Measurements from ENCODE around the gene RAB25. TPM values are rescaled to one million over a fixed set of nuclear protein-coding genes. Genes with fewer than 3 reads are reported as not detected.

The RAB25 gene
- total RNA-seq, 1 donor from 2014 or later = 3.1 TPM

GRCh38 chr1:156096640-156097391 lies 35.9 kb downstream of the RAB25 start:
- H3K9me3 ChIP-seq (ENCODE audit: insufficient read depth, low read depth, low read length) = no peaks in the 10 kb centered on the region
- no peaks in the 10 kb centered on the region for H3K27me3 ChIP-seq (ENCODE audit: insufficient read depth, low read length)
- no peak overlapping the region for H3K4me3 Mint-ChIP-seq (ENCODE audit: unreplicated experiment)
- no peaks in the 10 kb centered on the region for H3K27me3 Mint-ChIP-seq (ENCODE audit: low read depth, unreplicated experiment)
- H2AFZ ChIP-seq (ENCODE audit: low read depth, low read length) = no peak overlapping the region
- H3K4me1 ChIP-seq (ENCODE audit: insufficient read depth, low read length) = peaks cover 23% of the 10 kb centered on the region
- H3K4me1 Mint-ChIP-seq (ENCODE audit: low read depth, unreplicated experiment) = peaks cover 30% of the 10 kb centered on the region
- peaks cover 32% of the 10 kb centered on the region for H3K36me3 Mint-ChIP-seq (ENCODE audit: low read depth, unreplicated experiment)
- H3K4me2 ChIP-seq (ENCODE audit: low read length) = peak overlapping the region; percentile 62
- DNase-seq (ENCODE audit: low read depth) (peak; percentile 55), FAIRE-seq (no peak)
- H3K79me2 ChIP-seq (ENCODE audit: insufficient read depth, low read length) = peaks cover 16% of the 10 kb centered on the region
- H3K27ac ChIP-seq (ENCODE audit: low read depth, low read length) = peak overlapping the region; percentile 91
- no peak overlapping the region for H3K4me3 ChIP-seq (ENCODE audit: insufficient read depth, low read depth, low read length)
- H4K20me1 ChIP-seq (ENCODE audit: insufficient read depth, low read length) = peaks cover 5% of the 10 kb centered on the region
- TF ChIP-seq, protein P1, sequence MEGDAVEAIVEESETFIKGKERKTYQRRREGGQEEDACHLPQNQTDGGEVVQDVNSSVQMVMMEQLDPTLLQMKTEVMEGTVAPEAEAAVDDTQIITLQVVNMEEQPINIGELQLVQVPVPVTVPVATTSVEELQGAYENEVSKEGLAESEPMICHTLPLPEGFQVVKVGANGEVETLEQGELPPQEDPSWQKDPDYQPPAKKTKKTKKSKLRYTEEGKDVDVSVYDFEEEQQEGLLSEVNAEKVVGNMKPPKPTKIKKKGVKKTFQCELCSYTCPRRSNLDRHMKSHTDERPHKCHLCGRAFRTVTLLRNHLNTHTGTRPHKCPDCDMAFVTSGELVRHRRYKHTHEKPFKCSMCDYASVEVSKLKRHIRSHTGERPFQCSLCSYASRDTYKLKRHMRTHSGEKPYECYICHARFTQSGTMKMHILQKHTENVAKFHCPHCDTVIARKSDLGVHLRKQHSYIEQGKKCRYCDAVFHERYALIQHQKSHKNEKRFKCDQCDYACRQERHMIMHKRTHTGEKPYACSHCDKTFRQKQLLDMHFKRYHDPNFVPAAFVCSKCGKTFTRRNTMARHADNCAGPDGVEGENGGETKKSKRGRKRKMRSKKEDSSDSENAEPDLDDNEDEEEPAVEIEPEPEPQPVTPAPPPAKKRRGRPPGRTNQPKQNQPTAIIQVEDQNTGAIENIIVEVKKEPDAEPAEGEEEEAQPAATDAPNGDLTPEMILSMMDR (IDR thresholded peaks at IDR 0.05; ENCODE audit: insufficient read depth, low read depth, low read length) = peak; percentile 90
- TF ChIP-seq EZH2 (IDR thresholded peaks at IDR 0.05; ENCODE audit: insufficient read depth, low read length) = no peak
- H3K27ac Mint-ChIP-seq (ENCODE audit: unreplicated experiment) = peak overlapping the region; percentile 91
- H3K9ac ChIP-seq (ENCODE audit: low read length) = peak overlapping the region; percentile 80
- H3K9me3 Mint-ChIP-seq (ENCODE audit: unreplicated experiment) = no peaks in the 10 kb centered on the region
- H3K36me3 ChIP-seq (ENCODE audit: insufficient read depth, low read length) = peaks cover 5% of the 10 kb centered on the region

DNA sequence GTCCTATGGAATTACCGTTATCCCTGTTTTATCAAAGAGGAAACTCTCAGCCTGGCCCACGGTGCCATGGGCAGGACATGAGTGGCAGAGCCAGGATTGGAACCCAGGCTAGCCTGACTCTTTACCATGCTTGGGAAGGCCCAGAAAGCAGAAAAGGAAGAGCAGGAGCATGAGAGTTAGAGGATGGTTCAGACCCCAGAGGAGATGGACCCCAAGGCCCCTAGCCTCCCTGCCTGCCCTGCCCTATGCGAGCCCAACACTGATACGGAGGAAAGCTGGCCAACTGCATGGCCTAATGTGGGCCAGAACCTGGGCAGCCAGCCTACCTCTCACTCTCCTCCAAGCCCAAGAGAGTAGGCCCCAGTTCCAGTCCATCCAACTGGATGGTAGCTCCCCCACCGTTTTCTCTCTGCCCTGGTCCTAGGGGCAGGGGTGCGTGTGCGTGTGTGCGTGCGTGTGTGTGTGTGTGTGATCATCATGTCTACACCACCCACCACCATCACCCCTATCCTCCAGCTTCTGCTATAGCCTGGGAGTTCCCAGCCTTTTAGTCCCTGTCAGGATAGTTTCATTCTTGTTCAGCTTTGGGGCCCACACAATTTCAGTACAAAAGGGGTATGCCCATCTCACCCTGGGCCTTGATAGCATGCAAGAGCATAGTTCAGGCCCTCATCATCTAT lies 36.7 kb downstream of the RAB25 start:
- Histone ChIP-seq H3K79me2 (ENCODE audit: insufficient read depth, low read length) (peaks cover 22% of the 10 kb centered on the region), H4K20me1 (ENCODE audit: insufficient read depth, low read length) (peaks cover 5% of the 10 kb centered on the region), H3K9ac (ENCODE audit: low read length) (peak overlapping the region; percentile 80), H3K27me3 (ENCODE audit: insufficient read depth, low read length) (no peaks in the 10 kb centered on the region), H3K4me2 (ENCODE audit: low read length) (peak overlapping the region; percentile 62), H3K4me1 (ENCODE audit: insufficient read depth, low read length) (peaks cover 30% of the 10 kb centered on the region), H3K9me3 (ENCODE audit: insufficient read depth, low read depth, low read length) (no peaks in the 10 kb centered on the region), H3K27ac (ENCODE audit: low read depth, low read length) (peak overlapping the region; percentile 91), H2AFZ (ENCODE audit: low read depth, low read length) (no peak overlapping the region), H3K4me3 (ENCODE audit: insufficient read depth, low read depth, low read length) (no peak overlapping the region), H3K36me3 (ENCODE audit: insufficient read depth, low read length) (peaks cover 5% of the 10 kb centered on the region)
- TF ChIP-seq, protein P1 (IDR thresholded peaks at IDR 0.05; ENCODE audit: insufficient read depth, low read depth, low read length) = no peak
- no peak for TF ChIP-seq EZH2 (IDR thresholded peaks at IDR 0.05; ENCODE audit: insufficient read depth, low read length)
- no peak overlapping the region for H3K4me3 Mint-ChIP-seq (ENCODE audit: unreplicated experiment)
- no peaks in the 10 kb centered on the region for H3K9me3 Mint-ChIP-seq (ENCODE audit: unreplicated experiment)
- DNase-seq (ENCODE audit: low read depth) (no peak), FAIRE-seq (no peak)
- peaks cover 33% of the 10 kb centered on the region for H3K4me1 Mint-ChIP-seq (ENCODE audit: low read depth, unreplicated experiment)
- peak overlapping the region; percentile 91 for H3K27ac Mint-ChIP-seq (ENCODE audit: unreplicated experiment)
- peaks cover 30% of the 10 kb centered on the region for H3K36me3 Mint-ChIP-seq (ENCODE audit: low read depth, unreplicated experiment)
- no peaks in the 10 kb centered on the region for H3K27me3 Mint-ChIP-seq (ENCODE audit: low read depth, unreplicated experiment)

Data from astrocyte (in vitro differentiated cells and primary cell).